Testis (tissue), 2 donors: ENCODE measurements around the gene EXOC1L.

Source experiments
- CTCF ChIP-seq, 3 experiments: fragments of 450-650 bp in 2 of 3; fragments of 200-600 bp in 1 of 3; sonication (generic) in 1 of 3; IDR thresholded peaks; one replicate each; pipeline ENCODE4 v1.5.1; 2016 to 2019; ENCODE audit warnings: antibody characterized with exemption in 3 of 3, mild to moderate bottlenecking in 2 of 3, moderate library complexity in 1 of 3
- POLR2A ChIP-seq: fragments of 450-650 bp; IDR thresholded peaks from one replicate; pipeline ENCODE4 v1.6.1; 2017; ENCODE audit warnings: antibody characterized with exemption, mild to moderate bottlenecking, moderate library complexity

- TF ChIP-seq CTCF (IDR thresholded peaks at IDR 0.05): no peak
- no peak for TF ChIP-seq POLR2A
These were observed 48.9 kb upstream of the EXOC1L start for GRCh38 chr4:55770662-55771061.
